Epidermal melanocyte (primary cell): Measurements from ENCODE around the gene ELK3.
A peak's percentile ranks its signal among the peaks of the same experiment; 100 is the strongest.

Experiments used
- DNase-seq: peaks from one replicate; pipeline ENCODE4 v3.0.0; 2011; ENCODE audit warnings: low spot score; ENCODE audit not compliant: insufficient read length

Gene ELK3

DNA sequence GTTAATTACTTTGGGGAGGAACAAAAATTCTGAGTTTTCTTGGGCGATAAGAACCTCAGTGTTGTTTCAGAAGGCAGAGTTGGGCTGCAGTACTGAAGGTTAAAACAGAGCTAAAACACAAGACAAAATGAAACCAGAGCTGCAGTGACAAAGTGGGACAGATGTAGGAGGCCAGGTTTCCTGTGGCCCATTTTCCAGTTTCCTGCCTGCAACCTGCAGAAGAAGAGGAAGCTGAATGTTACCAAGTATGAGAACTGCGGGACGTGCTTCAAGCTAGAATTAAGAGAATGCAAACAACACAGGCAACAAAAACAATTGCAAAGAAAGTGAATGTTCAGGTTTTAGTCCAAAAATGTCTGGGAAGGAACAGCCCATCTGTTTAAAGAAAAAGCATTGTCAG lies 17.8 kb downstream of the ELK3 start:
- DNase-seq = no peak

DNA sequence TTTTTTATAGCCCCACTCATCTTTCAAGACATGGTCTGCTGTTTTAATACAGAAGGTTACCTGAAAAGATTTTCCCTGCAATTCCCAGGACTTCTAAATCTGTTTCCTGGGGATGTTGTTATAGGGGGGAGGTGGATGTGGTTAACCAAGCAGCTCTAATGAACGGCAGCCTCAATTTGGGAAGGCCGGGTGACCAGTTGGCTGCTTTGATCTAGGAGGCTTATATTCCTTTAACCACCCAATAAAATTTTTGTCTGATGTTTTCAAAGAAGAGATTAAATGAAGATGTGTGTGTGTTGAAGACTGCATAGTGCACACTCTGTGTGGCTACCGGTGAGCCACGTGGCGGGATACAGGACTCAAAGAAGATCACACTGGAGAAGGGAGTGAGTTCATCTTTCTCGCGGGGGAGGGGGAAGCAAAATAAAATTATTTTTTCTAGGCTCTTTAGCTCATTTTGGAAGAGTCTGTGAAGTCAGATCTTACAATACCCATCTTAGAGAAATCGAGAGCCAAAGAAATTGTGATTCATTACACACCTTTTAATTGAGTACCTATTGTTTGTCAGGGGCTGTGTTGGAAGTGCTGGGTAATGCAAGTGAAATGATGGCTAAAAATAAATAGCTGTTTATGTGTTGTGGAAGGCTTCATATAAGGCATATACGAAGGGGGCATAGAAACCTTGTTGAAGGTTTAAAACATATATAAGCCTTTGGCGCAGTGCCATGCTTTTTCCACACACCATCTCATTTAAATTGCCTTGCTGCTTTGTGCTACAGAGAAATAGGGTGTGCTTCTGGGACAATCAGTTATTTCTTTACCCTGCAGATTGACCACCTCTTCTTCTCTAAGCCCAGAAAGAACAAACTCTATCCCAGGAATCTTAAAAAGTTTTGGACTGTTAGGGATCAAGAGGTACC lies 18.5 kb downstream of the ELK3 start:
- DNase-seq = no peak

DNA sequence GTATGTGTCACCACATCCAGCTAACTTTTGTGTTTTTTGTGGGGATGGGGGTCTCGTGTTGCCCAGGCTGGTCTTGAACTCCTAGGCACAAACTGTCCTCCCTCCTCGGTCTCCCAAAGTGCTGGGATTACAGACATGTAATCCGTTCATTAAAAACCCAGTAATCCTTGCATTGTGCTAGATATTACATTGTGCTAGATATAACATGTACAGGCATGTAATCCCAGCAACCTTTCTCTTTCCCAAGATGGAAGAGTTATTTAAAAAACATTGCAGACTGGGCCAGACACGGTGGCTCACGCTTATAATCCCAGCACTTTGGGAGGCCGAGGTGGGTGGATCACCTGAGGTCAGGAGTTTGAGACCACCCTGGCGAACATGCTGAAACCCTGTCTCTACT lies 19.7 kb downstream of the ELK3 start:
- DNase-seq = no peak

DNA sequence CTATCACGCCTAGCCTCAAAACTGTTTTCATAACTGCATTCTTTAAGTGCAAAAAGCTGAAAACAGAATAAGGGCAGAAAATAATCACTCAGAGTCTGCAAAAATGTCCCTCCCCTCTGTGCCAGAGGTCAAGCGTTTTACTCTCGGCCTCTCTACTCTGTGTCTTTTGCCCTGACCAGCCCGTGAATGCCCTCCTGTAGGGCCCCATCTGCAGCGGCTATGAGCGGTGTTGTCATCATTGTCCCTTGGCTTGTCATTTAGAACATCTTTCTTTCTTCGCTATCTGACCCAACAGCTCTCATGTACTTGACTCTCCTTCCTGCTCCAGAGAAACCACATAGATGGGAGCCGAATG lies 21.7 kb downstream of the ELK3 start:
- no peak for DNase-seq

DNA sequence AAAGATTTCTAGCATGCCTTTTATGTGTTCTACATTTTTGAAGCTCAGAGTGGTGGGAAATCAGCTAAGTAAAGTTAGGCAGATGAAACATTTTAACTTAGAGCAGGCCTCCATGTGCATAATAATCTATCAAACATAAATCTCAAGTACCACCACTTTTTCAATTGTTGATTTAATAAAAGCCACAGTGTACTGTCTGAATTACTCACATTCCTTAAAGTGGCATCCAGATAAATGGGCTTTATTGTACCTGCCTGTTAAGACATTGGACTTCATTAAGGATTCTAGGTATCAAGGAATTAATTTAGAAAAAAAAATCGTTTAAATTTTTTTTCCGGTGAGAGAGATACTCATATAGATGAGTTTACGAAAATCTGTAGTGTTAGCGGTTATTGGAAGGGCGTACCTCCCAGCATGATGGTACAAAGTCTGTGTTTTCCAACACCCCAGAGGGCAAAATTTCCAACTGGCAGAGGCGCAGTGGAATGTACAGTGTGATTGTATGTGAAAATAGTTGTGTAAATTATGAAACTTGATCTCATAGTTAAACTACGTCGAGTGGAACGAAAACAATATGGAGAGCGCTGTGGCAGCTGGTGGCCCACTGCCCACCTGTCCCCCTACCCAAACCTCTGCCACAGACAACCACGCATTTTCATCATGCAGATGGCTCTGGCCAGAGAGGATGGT lies 25.0 kb downstream of the ELK3 start:
- no peak for DNase-seq

DNA sequence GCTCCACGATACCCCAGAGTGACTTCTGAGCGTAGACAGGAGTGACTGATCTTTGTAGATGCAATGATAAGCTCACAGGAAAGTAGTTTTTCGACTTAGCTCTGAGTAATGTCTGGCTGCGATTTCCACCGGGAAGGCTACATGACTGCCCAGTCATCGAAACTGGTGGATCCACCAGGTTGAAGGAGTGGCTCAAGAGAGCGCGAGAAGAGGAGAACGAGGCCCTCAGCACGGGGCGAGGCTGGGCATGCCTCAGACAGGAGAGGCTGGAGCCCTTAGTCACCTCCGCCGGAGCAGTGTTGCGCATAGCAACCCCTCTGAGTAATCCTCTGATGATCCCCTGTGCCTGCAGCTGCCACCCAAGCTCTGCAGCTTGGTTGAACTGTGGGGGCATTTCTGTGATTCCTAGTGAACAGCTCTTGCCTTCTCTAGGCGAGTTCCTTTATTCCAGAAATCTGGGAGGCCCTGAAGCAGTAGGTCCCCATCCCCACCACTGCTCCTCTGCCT lies 25.6 kb downstream of the ELK3 start:
- peak; percentile 51 for DNase-seq

DNA sequence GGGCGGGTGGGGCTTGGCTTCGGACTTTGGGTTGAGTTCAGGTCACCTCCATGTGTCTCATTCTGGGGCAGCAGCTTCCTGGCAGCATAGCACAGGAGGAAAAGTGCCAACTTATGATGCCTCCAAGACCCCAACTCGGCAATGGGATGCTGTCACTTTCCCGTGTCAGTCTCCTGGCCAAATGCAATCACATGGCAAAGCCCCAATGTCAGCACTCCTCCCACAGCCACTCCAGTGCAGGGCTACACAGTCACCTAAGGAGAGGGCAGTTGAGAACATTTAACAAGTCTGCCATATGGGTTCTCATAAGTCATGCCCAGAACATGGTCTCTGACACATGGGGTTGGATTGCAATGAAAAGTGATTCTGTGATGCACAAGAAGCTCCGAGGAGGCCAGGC lies 26.7 kb downstream of the ELK3 start:
- DNase-seq = no peak

DNA sequence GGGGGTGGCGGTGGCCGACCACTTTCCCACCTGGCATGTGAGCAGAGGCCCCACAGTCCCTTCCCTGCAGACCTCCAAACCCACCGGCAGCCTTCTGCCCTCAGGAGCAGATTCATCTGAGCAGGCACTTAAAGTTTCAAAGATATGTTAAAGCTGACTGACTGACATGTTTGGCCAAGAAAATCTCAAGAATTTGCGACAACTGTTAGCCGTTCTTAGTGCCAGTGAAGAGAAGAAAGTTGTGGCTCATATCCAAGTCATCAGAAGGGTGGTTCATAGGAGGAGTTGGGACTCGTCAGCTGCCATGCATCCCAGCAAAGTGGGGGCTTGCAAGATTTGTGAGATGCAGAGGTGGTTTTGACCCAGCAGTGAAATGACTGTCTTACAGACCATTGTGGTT lies 27.2 kb downstream of the ELK3 start:
- DNase-seq = no peak

DNA sequence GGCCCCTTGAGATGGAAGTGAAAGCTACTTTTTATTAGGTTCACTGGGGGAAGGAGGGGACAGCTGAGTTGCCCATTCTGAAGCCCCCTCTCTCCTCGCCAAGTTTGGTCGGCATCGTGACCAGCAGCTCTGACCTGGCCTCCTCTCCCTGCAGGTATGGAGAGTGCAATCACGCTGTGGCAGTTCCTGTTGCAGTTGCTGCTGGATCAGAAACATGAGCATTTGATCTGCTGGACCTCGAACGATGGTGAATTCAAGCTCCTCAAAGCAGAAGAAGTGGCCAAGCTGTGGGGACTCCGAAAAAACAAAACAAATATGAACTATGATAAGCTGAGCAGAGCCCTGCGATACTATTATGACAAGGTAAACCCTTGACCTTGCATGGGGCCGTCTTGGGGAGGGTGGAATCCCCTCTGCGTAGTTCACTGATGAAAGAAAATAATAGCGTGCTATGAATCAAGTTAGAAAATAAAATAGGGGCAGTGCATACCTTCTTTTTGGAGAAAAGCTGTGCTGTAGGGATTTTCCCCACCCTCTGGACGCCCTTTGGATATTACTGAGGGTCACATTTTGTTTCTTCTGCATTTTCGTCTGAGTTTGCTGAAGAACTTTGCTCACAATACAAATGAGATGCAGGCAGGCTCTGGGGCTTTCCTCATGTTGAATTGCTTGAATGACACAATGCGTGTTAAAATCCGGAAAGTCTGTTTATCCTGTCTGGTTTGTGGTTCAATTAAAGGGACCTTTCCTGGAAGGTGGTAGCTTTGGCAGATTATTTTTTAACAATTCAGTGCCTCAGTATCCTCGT lies 29.4 kb downstream of the ELK3 start:
- no peak for DNase-seq

DNA sequence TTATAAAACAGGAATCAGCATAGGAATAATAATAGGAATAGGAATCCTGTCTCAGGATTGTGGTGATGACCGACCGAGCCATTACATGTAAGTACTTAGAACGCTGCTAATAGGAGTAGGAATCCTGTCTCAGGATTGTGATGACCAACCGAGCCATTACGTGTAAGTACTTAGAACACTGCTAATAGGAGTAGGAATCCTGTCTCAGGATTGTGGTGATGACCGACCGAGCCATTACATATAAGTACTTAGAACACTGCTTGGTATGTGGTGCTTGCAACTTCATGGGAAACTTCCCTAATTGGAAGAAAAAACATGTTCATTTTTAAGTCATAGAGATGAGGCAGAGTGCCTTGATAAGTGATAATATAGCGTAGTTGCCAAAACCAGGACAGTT lies 30.0 kb downstream of the ELK3 start:
- no peak for DNase-seq

DNA sequence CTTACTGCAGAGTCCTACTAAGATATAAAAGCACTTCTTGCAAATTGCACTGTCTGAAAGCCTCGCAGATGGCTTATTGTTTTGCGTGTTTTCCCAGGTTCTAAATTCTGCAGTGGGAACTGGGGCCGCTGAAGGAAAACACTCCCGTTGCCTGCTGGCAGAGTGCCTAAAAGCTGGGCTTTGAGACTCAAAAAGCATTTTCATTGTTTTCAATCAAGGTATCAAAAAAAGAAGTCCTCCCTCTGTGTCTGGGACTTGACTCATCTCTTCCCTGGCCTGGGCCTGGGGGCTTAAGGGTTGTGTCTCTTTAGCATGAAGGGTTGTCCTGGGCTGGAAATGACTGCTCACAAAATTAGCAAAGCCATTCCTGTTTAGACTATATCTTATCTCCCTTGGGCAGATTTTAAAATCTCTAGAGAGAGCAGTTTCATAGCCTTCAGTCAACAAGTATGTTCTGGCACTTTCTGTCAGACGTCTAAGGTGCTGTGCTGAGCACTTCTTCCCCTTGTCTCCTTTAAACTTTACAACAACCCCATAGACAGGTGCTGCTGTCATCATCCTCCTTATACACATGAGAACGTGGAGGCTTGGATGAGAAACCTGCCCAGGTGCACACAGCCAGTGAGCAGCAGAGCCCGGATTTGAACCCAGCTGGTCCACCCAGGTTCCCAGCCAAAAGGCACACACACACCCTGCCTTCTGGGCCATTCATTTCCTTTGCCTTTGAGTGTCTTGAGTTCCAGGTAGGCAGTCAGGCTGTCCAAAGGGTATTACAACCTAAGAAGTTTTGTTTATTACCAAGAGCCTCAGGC lies 31.1 kb downstream of the ELK3 start:
- DNase-seq = no peak

DNA sequence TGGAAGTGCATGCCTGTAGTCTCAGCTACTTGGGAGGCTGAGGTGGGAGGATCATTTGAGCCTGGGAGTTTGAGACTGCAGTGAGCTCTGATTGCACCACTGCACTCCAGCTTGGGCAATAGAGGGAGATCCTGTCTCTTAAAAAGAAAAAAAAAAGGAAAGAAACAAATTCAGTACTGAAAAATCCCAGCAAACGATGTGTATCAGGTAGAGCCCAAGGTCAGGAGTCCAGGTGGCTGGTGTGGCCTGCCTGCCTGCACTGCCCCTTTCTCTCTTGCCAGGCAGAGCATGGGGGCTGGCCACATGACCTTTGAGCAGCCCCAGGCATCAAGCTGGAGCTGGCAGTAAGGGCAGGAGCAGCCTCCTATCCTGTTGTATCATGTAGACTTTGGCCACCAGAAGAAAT lies 31.8 kb downstream of the ELK3 start:
- no peak for DNase-seq

DNA sequence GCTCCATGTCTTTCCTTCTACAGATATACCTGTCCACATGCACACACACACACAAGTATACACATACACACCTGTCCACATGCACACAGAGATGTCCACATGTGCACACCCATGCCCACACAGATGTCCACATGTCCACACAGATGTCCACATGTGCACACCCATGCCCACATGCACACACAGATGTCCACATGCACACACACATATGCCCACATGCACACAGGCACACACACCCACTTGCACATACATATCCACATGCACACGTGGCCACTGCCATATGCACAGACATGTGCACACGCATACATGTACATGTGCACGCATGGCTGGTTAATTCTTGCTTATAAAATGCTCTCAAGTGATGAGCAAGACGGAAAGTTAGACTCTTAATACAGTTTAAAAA lies 32.2 kb downstream of the ELK3 start:
- DNase-seq = no peak

DNA sequence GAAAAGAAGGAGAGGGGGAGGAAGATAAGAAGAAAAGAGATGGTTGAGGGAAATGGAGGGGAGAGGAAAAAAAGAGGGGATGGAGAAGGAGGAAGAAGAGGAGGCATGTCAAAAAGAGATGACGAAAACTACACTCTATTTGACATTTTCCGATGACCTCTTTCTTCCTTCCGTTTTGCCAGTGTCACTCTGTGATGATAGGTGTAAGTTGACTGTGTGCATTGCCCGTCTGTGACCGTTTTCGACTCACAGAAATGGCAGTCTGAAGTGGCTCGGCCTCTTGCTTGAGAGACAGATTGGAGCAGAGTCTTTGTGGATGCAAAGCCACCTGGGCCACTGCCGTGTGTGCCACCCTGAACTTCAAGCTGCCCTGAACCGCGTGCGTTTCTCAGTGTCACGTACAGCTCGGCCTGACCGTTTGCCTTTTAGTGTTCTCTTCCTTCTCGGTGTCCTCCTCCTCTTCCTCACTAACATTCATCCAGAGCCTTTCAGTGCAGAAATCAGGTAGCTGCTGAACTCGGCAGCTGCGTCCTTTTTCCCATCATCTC lies 32.7 kb downstream of the ELK3 start:
- DNase-seq = no peak

DNA sequence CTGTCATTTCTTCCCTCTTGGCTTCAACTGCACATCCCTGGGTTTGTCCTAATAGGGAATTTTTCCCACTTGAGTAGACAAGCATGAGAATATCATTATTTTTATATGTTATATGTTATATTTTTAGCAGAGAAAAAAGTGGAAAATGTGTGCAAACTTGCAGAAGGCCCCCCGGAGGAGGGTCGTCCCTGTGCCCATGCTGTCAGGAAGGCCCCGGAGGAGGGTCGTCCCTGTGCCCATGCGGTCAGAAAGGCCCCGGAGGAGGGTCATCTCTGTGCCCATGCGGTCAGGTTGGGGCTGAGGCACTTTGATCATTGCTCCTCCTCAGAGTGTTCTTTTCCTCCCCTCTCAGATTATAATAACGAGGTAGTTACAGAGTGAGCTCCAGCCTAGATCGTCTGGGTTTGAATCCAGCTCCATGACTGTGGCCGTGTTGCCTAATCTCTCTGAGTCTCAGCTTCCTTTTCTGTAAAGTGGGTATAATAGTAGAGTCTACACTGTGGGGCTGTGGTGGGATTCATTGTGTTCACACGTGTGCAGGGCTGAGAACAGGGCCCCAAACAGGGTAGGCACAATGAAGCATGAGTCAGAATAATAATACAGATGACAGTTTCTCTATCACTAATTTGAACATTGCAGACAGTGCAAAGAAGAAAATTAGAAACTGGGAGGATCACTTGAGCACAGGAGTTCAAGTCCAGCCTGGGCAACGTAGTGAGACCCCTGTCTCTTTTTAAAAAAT lies 33.4 kb downstream of the ELK3 start:
- DNase-seq = no peak

DNA sequence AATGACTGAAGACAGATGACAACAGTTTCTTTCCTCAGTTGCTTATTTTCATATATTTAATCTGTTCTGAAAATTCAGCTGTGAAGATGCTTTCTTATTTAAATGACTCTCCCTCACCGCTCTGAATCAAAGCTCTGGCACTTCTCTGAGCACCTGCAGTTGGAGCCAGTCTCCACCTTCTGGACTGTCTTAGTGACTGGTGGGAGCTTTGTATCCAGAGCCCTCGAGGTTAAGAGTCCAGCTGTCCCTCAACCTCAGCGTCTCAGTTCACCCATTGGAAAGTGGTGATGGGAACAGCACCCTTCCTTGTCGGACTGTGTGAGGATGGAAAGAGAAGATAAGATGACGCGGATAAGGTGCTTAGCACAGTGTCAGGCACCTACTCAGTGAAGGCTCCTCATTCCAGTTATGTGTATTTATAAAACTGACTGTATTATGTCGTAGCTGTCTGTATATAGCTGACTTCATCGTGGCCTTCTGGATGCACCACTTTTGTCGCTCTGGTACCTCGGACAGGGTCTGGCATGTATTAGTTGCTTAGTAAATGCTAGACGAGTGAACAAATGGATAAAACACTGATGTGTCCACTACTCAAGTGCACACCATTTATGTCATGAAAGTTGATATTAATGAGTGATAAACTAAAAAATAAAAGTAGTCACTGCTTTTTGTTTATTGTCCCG lies 34.5 kb downstream of the ELK3 start:
- no peak for DNase-seq

DNA sequence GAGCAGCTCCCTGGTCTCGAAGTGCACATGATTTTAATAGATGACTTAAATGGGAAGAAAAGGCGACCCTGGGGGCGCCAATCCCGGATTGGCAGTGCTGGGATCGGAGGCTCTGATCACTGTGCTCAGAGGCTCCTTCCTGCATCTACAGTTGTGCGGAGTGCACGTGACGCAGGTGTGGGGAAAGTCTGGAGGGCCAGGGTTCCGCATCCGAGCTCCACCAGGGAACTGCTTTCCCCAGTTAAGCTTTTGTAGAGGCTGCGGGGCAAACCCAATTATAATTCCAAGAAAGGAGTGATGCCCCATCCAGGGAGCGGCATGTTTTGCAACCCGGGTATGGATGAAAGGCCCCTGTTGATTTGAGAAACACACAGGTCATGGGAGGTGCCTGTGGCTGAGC lies 36.5 kb downstream of the ELK3 start:
- no peak for DNase-seq

DNA sequence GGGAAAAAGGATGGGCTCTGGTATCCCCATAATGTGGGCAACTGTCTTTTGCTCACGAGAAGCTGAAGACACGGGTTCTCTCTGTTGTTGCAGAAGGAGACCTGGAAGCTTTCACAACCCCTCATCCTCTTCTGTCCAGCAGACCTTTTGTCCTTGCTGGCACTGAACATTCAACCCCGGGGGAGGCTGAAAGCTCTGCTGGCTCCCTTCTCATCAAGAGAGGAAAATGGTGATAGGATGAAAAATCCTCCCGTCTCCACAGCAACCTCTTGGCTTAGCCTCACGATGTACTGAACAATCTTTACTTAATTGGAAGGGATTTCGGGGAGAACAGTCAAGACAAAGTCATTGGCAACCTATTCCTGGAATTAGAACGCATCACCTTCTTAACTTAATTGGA lies 39.0 kb downstream of the ELK3 start:
- no peak for DNase-seq

DNA sequence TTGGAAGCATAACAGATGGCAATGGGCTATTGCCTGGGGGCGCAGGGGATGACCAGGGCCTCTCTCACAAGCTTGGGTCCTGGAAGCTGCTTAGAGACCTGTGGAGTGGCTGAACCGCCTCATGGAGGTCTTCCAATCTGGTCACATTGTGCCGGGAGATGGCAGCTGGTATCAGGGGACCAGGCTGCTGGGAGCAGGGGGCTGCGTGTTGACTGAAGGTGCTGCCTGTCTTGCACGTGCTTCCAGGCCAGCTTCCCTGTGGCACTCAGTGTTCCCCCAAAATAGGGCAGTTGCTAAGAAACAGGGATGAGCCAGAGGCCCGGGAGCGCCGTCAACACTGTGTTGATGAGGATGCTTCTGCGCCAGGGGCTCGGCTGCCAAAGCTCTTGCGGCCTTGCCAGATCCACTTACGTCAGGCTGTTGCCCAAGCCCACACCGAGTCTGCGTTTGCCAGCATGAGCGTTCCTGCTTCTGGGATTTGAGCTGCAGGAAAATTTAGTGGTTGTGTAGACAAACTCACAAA lies 39.8 kb downstream of the ELK3 start:
- DNase-seq = no peak
